ENCODE measurements around the gene KIRREL3.

Gene KIRREL3

DNA sequence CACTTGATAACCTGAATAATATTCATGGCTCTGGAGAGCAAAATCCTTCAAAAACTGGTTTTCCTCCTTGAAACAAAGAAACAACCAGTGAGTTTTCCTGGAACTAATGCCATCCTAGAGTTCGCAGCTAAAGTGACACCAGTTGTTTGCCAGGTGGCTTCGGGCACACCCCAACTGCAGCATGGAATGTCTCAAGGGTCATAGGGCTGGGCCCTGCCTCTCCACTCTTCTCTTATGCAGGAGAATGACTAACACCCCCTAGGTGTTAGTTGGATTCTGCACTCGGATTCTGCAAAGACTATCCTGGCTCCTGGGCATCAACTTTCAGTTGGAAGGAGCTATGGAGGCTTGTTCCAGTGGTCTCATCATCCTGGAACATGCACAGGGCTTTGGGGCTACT lies 98.8 kb downstream of the KIRREL3 start:
- no peak for DNase-seq

DNA sequence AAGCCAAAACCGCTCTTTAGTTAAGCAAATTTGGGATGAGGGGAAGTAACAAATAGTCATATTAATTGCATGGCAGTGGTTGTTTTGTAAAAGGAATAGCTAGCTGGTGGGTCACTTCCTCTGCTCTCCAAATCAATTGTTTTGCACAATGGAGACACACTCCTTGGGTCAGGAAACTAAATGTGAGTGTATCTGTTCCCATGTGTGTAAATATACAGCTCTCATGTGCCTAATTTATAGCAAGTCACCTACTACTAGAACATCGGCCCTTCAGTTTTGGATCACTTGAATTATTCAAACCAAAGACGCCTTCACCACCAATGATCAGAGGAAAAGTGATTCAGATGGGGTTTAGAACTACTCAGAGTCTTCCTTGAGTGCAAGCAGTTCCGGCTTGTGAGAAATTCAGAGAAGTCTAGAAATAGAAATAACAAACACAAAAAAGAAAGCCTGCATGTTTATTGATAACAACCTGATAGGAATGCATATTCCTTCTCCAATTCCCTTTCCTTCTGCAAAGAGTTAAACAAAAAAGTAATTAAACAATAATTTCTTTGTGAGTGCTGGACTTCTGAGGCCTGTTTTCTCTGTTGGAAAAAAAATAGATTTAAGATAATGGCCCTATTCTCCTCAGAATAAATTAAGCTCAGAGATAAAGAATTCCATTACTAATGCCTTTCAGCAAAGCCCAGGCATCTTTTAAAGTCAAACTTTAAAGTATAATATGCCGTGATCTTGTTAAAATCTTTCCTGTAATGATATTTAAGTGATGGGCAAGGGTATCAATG lies 100.4 kb downstream of the KIRREL3 start:
- DNase-seq, result no peak

DNA sequence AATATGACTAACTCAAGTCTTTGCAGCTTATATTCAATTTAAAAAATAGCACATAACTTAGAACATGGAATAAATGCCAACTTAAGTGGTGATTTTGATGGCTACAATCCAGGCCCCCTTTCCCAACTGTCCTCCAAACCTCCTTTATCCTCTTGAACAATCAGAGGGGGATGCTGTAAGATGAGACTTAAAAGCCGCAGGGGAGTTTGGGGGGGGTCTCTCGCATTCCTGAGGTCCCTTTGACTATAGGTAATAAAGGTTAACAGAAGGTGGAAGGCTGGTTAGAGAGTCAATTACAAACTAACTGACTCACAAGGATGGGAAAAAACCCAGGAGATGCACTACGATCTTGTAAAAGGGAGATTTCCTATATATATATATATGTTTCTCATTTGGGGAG lies 101.8 kb downstream of the KIRREL3 start:
- DNase-seq, result no peak

DNA sequence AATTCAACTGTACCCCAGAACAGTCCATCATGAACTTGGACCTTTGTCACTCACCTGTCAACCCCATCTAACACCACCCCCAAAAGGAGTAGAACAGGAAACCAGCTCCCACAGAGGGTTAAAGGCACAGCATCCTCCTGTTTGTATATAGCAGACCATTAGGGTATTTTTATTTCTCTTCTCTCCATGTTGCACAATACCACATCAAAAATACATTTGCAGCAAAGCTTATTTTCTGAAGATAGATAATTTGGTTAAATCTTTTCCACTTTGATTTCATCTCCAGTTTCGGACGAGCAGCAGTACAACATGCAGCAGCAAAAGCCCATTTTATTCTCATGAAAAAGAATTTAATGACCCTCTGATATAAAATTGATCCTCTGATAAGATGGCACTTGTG lies 103.1 kb downstream of the KIRREL3 start:
- DNase-seq, result no peak

DNA sequence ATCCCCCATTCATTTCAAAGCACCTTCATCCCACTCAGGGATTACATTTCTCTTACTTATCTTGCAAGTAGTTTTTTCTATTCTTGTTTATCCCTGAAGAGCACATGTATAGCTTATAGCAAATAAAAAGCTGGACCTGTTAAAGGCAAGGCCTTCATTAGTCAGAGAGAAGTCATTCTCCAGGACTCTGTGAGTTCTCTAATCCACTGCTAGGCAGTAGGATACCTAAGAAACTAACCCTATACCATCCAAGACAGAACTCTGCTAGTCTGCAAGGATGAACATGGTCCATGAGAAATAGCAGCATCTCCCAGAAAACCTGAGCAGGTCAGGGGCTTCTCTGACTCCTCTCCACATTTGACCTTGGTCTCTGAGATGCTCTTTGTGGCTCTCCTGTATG lies 104.5 kb downstream of the KIRREL3 start:
- DNase-seq, result no peak

DNA sequence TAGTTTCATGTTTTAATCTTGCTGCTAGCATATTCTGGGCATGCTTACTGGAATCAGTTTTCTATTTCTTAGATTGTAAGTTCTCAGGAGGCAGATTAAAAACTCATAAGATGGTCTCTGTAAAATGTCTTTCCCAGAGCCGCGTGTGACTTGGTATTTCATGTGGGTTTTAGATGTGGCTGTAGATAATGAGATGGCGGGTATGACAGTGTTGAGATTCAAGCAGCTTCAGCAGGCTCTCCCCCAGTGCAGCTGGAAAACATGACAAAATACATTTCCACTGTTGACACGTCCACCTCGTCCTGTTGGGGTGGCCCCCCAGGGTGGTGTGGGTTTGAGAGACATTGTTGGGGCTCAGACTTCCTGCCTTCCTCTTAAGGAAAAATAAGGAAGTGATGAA lies 106.8 kb downstream of the KIRREL3 start:
- DNase-seq, result no peak

DNA sequence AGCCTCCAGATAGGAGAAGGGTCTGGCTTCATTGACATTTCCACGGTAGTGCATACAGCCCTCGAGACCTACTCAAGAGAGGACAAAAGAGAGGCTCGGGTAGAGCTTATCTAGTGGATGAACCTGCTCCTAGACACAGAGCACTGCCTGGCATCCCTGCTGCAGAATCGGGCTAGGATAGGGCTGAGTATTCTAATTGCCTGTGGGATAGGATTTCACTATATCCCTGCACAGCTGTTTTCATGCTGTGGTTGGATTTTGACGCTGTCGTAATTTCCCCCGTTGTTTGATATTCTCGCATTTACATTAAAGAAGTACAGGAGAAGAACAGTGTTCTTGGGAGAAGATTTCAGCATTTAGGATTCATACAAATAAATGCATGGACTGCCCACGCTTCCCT lies 107.8 kb downstream of the KIRREL3 start:
- DNase-seq, result no peak

DNA sequence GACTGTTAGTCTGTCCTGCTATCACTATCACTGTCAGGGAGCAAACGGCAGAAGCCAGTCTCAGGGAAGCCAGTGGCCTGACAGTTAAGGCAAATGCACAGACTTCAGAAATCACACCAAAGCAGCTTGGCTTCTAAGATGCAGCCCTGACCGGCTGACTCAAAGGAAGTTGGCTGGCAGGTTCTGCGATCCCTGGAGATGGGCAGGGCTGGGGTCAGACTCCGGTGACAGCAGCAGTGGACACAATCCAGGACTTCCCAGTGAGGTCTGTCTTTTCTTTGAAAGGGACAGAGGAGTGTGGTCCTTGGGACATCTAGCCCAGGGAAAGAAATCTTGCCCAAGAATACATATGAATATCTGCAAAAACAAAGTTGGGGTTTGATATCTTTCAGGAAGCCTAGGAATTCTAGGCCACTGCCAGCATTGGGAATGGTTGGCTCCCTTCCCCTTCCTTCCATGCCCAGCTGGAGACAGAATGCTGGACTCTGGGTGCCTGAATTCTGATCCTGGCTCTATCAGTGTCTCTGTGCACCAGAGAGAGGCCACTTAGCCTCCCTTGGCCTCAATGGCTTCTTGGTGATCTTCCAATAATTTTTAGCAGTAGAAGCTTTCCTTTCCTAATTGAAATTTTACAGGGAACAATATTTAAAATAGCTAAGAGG lies 108.9 kb downstream of the KIRREL3 start:
- DNase-seq, result no peak

DNA sequence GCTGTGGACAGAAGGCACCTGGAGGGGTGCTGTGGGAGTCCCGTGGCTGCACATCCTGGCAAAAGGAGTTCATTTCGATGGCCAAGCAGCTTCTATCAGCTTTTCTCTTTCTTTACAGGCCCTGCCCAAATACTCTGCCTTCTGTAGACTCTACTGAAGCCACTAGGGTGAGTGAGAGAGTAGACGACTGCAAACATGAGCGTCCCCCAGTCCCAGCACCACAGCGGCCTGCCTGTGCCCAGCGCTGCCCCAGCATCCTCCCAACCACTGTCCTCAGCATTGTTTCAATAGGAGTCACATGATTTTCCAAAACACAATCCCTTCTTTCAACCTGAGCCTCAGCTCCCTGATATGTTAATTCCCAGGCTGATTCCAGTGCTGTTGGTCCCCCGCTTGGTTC lies 110.0 kb downstream of the KIRREL3 start:
- no peak for DNase-seq

DNA sequence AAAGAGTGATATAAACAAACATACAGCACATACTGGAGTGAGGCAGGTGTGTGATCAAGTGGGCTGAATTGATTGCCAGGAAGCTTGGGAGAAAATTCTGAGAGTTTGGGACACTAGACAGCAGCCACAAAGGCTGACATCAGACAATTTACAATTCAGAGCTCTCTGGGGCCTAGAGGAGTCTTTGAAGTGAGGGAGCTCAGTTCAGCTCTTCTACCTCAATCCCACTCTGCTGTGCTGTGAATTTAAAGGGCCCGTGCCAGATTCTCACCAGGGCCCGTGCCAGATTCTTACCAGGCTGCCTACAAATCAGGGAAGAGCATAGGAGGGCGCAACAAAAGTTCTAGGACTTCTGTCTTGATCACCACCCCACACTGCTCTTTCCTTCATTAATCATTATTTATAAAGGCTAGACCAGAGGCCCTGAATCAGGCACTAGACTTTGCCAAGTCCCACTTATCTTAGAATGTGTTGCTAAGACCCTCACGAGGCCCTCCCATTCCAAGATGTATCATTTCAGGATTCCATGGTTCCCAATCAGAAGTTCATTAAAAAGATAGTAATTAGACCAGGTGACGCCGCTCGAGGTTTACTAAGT lies 112.4 kb downstream of the KIRREL3 start:
- DNase-seq, result no peak

DNA sequence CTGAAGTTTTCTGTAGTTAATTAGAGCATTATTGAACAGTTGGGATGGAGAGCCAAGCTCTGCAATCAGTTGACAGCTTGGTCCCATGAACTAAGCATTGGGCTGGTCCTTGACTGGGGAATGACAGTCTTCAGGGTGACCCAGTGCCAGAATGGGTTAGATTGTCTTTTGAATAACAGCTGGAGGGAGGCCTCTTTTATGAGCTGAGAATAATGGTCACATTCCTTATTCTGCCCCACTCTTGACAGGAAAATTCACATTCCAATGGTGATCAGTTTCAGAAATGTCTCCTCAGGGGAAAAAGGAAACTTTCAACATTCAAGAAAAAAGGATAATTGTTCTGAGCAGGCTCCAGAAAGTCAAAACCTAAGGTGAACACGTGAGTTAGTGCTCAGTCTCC lies 113.9 kb downstream of the KIRREL3 start:
- no peak for DNase-seq

DNA sequence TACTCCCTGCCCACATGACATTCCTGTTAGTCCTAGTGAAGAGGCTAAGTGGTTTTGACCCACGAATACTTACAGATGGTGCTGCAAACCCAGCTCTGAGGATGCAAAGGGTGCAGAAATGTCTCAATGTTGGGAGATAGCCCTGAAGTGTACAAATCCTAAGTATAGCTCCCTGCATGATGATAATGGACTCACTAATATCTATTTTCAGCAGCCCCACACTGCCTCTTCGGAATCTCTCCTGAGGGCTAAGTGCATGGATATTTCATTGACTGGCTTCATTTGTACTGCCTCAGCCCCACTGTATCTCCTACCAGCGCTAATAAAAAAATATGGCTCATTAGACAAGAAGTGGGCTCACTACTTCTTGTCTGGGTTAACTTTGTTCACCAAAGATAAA lies 114.5 kb downstream of the KIRREL3 start:
- no peak for DNase-seq

DNA sequence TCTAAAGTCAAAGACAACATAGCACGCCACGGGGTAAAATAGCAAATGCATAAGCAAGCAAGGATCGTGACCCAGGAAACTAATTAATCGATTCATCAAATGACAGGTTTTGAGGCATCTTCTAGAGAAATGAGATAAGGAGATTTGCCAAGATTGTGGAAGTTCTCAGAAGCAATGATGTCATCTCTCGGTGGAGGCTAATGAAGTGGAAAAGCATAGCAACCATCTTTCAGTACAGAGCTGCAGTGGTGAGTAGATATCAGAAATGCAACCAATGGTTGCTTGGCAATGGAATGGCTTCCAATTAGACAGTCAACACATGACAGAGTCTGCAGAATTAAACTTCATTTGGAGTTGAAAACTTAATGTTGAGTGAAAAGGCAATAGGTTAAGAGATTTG lies 116.0 kb downstream of the KIRREL3 start:
- DNase-seq, result no peak

DNA sequence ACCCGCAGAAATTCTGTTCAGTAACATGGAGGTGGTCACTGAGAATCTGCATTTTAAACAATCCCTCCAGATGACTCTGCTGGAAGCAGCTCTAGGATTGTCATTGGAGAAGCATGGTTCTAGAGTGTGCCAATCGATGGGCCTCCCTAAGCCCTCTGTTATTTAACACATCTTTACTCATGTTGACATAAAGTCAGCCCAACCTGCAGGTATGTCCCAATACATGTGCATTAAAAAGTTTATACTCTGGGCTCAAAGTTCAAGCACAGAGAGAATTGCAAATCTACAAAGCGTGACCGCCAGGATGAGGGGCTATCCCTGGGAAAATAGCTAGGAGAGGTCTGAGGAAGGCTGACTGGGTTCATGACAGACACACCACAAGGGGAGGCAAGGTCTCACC lies 116.4 kb downstream of the KIRREL3 start:
- DNase-seq, result no peak

DNA sequence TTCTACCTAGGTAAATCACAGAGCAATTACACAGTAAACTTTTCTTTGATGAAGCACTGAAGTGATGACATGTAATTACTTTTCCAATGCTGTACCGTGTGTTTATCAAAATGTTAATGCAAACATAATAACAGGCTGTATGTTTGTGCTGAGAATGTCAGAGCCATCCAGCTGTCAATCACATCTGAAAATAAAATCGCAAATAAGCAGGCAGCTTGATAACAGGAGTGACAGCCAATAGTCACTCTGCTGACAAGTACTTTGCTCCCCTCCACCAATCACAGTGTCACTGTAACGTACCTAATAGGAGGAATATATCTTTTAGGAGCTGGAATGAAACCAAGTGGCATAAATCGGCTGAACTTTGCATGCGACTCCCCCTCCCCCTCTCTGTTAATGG lies 119.7 kb downstream of the KIRREL3 start:
- no peak for DNase-seq

DNA sequence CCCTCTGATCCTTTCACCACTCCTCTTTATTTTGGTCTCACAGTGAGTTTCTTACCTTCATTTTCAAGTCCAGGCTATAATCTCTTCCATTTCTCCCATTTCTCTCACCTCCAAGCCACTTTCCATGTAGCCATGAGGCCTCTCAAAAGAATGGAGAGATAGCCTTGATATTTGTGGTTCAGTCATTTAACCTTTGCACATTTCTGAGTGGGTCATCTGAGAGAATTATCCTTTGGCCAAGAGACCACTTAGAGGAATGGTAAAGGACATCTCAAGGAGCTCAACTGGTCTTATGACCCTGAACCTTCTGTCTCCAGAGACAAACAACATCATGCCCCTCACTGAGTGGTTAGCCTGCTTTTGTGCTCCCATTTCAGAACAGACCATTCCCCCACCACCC lies 121.1 kb downstream of the KIRREL3 start:
- DNase-seq, result no peak

DNA sequence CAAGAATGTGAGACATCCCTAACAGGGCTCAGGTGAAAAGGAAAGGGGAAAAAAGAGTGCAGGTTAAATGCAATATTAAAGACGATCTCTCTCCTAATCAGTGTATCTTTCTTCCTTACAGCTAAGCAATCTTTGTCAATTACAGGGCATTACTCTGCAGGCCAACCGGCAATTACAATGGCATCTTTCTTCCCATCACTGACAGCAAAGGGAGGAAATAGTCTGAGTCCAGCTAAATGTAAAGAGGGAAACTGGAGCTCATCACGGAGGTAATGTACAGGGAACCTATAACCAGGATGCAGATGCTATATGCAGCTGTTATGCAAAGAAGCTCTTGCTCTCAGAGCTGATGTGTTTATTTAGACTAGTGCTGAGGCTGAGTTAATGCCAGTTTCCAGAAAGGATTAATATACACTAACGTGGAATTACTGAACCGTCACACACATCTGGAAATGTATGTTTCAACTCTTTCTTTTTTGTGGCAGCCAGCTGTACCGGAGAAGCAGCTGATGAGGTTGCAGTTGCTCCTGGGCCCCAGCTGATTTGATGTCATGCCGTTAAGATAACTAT lies 121.6 kb downstream of the KIRREL3 start:
- no peak for DNase-seq

DNA sequence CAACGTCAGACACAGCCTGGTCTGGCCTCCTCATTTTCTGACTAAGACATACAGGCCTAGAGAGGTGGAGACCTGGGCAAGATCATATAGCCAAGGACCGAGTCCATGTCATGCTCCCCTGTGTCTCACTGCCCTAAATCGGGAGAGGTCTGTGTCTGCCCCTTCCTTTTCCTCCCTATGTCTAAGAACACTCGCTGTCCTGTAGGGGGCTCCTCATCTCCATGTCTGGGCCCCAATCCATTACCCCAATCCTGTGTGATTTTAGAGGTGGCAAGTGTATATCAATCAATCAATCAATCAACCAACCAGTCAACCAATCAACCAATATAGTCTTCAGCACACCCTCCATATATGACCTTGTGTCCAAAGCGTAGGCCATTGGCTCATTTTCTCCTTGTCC lies 125.7 kb downstream of the KIRREL3 start:
- no peak for DNase-seq

DNA sequence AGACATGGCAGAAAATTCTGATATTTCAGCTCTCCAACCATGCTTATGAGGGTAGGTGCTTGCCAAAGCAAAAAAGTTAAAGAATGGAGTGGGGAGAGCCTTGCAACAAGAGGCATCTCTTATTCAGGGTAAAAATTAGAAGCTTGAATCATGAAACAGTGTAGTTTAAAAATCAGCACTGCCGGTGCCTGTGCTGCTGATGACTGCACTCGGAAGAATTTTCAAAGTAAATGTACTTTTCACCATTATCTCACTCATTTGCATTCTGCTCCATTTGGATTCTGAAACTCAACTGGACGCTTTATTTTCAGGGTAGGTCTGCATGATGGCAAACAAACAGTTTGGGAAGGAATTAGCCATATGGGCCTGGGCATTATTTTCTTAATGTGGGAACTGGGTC lies 126.3 kb downstream of the KIRREL3 start:
- DNase-seq, result no peak

DNA sequence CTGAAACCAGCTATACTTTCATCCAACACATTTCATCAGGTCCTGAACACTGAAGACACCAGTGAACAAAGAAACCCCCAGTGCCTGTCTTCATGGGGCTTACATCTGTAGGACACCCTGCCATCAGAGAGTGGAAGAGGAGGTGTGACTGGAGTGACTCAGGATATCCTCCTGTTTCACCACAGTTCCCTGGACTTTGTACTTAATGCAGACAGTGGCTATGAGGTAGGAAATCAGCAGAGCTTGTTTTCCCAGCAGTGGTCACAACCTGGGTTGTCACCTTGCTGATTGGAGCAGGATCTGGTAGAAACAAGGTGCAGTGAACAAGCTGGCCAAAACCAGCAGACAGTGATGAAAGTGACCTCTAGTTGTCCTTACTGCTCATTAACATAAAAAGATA lies 128.8 kb downstream of the KIRREL3 start:
- no peak for DNase-seq

DNA sequence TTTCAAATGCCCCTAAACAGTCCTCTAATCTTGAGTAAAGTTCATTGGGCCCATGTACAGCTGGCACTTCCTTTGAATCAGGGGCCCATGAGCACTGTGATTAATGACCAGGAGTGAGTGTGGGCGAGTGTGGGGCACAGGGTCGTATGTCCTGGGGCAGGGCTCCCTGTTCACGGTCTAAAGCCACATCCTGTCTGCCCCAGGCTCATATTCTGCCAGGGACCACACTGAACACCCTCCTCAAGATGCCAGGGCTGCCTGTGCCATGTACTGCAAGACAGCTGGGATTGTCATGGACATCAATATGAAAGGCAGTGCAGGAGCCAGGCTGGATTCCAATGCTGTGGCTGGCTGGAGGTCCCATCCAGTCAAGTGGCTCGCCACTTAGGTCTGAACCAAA lies 130.5 kb downstream of the KIRREL3 start:
- DNase-seq, result no peak

DNA sequence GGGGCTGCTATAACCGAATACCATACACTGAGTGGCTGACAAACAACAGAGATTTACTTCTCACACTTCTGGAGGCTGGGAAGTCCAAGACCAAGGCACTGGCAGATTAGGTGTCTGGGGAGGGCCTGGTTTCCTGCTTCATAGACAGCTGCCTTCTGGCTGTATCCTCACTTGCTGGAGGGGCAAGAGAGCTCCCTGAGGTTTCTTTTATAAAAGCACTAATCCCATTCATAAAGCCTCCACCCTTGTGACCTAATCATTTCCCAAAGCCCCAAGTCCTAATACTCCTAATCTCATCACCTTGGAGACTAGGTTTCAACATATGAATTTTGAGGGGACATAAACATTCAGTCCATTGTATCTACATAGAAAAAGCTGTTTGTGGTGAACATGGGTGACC lies 131.8 kb downstream of the KIRREL3 start:
- DNase-seq, result no peak

DNA sequence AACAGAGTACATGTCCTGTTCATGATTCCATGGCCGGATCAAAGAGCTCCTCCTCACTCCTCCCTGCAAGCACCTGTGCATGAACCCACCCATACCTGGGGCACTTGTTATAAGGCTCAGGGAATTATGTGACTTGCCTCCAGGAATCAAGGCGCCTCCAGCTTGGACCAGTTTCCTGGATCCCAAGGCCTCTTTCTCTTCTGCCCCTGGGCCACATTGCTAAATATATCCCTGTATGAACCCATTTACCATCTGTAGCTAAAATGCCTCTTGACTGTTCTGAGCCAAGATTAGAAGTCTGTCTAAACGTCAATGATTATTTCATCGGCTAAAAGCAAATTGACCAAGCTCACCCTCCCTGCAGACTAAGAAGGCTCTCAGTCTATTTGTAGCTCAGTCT lies 135.6 kb downstream of the KIRREL3 start:
- DNase-seq, result no peak

Measured in T-helper 9 cell (primary cell).